Esophagus muscularis mucosa (tissue), 4 donors: ENCODE measurements around the gene ABHD6. TPM values are rescaled to one million over a fixed set of nuclear protein-coding genes. Genes with fewer than 3 reads are reported as not detected.
A peak's percentile ranks its signal among the peaks of the same experiment; 100 is the strongest.
"Not testable (repeated sequence)": the region's sequence is repeated elsewhere in the genome, so short reads cannot be mapped to it uniquely, and the experiment has no call there.

Experiments used
- DNase-seq: peaks from one replicate; pipeline ENCODE4 v3.0.0-alpha.2; 2017; ENCODE audit errors: extremely low spot score
- H3K27ac ChIP-seq, 4 donors: fragments of 200-600 bp; sonication (generic); replicated peaks in 1 of 4; 1 replicate in 3 of 4; 2 replicates in 1 of 4; pipeline ENCODE4 v1.5.1; 2016 to 2019; ENCODE audit warnings: mild to moderate bottlenecking in 1 of 4
- H3K27me3 ChIP-seq, 4 donors: fragments of 200-600 bp; sonication (generic); one replicate each; pipeline versions ENCODE4 v1.5.1 to v1.6.0; 2016 to 2019
- H3K36me3 ChIP-seq, 4 donors: fragments of 200-600 bp; sonication (generic); one replicate each; pipeline ENCODE4 v1.5.1; 2016 to 2019
- H3K4me1 ChIP-seq, 4 donors: fragments of 200-600 bp; sonication (generic); one replicate each; pipeline ENCODE4 v1.5.1; 2016 to 2019
- H3K4me3 ChIP-seq, 4 donors: fragments of 200-600 bp; sonication (generic); 1 replicate in 2 of 4; 2 replicates in 2 of 4; pipeline ENCODE4 v1.5.1; 2016 to 2019; ENCODE audit warnings: mild to moderate bottlenecking in 4 of 4, moderate library complexity in 1 of 4
- H3K9me3 ChIP-seq, 4 donors: fragments of 200-600 bp; sonication (generic); 1 replicate in 3 of 4; 2 replicates in 1 of 4; pipeline ENCODE4 v1.5.1; 2016 to 2019
- EP300 ChIP-seq: sonication (generic); formaldehyde crosslinking; IDR thresholded peaks from one replicate; pipeline ENCODE4 v1.6.1; 2017; ENCODE audit warnings: antibody characterized with exemption
- POLR2A ChIP-seq: fragments of 450-650 bp; IDR thresholded peaks from one replicate; pipeline ENCODE4 v1.6.1; 2017; ENCODE audit warnings: antibody characterized with exemption, moderate library complexity, mild to moderate bottlenecking, low read depth
- POLR2AphosphoS5 ChIP-seq, 2 donors: sonication (generic); formaldehyde crosslinking; IDR thresholded peaks; one replicate each; pipeline ENCODE4 v1.6.1; 2017; ENCODE audit warnings: antibody characterized with exemption in 2 of 2
- WGBS: methylation state at CpG from one replicate; pipeline ENCODE4 v1.1.5; 2018; 5-methylcytosine and 5-hydroxymethylcytosine counted together
- intact Hi-C: fragments of 100-400 bp; cut with DNase I; formaldehyde crosslinking; loops from one replicate; pipeline ENCODE4 v1.15.1; 2023
- total RNA-seq, 4 donors: library from RNA; depleted of rRNA; stranded (reverse); fragments of >200 nt; gene quantifications; one replicate each; pipeline versions ENCODE4 v1.1.0 to v1.2.1, GENCODE V29; 2016
- TF ChIP-seq, protein P1 (sequence below), 3 experiments: fragments of 200-600 bp in 2 of 3; fragments of 450-650 bp in 1 of 3; sonication (generic) in 2 of 3; IDR thresholded peaks; one replicate each; pipeline ENCODE4 v1.5.1; 2017 to 2019; ENCODE audit warnings: antibody characterized with exemption in 3 of 3, mild to moderate bottlenecking in 2 of 3, moderate library complexity in 1 of 3

ABHD6 gene
- total RNA-seq, 4 donors from 2014 or later: 13.1 to 20.3 (median 17.9) TPM

DNA sequence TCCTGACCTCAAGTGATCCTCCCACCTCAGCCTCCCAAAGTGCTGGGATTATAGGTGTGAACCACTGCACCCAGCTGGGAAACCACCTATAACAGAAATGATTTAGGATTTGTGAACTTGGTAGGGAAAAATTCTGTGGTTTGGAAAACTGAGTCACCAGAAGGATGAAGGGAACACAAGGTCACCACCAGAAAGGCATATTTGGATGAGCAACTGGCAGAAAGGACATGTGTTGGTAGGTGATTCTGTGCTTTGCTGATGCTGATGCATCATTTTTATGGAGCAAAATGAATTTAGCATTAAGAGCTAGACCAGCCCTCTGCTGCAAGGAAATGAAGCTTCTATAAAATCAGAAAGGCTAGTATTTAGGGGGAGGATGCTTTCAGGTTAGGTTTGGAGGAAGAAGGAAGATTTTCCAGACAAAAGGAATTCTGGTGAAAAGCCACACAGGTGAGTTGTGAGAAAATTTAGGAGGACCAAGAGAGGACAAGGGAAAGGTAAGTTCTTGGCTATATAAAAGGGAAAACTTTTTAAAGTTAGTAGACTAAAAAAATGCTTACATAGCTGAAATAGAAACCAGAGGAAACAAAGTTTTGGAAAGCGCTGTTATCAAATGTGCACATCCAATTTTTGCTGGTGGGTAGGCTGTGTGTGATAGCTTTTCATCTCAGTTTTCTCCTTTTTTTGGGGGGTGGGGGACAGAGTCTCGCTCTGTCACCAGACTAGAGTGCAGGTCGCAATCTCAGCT lies 98.7 kb downstream of the ABHD6 start:
- DNase-seq: no peak
- 98% methylated on average over 3 of the region's 3 CpGs for WGBS
- Histone ChIP-seq H3K27me3 (no peaks in the 10 kb centered on the region), H3K4me3 (no peak overlapping the region), H3K9me3 (no peaks in the 10 kb centered on the region), H3K36me3 (peaks cover 0 to 6% (median 2%) of the 10 kb centered on the region in 4 donors), H3K4me1 (peaks cover 17 to 55% (median 45%) of the 10 kb centered on the region in 4 donors), H3K27ac (peak overlapping the region in 2 of 4 donors; percentile 61 to 80)
- TF ChIP-seq POLR2A (no peak), POLR2AphosphoS5 (IDR thresholded peaks at IDR 0.05) (no peak), EP300 (no peak)
- TF ChIP-seq, protein P1, sequence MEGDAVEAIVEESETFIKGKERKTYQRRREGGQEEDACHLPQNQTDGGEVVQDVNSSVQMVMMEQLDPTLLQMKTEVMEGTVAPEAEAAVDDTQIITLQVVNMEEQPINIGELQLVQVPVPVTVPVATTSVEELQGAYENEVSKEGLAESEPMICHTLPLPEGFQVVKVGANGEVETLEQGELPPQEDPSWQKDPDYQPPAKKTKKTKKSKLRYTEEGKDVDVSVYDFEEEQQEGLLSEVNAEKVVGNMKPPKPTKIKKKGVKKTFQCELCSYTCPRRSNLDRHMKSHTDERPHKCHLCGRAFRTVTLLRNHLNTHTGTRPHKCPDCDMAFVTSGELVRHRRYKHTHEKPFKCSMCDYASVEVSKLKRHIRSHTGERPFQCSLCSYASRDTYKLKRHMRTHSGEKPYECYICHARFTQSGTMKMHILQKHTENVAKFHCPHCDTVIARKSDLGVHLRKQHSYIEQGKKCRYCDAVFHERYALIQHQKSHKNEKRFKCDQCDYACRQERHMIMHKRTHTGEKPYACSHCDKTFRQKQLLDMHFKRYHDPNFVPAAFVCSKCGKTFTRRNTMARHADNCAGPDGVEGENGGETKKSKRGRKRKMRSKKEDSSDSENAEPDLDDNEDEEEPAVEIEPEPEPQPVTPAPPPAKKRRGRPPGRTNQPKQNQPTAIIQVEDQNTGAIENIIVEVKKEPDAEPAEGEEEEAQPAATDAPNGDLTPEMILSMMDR (IDR thresholded peaks at IDR 0.05): no peak
- intact Hi-C loops: no loop called here

DNA sequence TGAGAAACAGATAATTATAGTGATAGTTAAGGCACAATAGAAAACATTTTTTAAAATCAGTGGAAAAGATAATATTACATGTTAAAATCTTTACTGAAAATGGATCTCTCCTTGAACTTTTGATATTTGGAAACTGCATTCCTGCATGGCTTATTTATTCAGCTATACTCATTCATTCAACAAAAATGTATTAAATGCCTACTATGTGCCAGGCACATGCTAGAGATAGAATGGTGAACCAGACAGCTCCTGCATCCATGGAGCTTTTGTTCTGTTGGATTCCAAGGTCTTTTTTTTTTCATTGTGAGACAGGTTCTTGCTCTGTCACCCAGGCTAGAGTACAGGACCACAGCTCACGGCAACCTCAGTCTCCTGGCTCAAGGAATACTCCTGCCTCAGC lies 99.6 kb downstream of the ABHD6 start:
- intact Hi-C loops: no loop called here
- DNase-seq: no peak
- Histone ChIP-seq H3K27me3 (no peaks in the 10 kb centered on the region), H3K4me1 (peaks cover 12 to 55% (median 42%) of the 10 kb centered on the region in 4 donors), H3K4me3 (no peak overlapping the region), H3K27ac (no peak overlapping the region), H3K36me3 (peaks cover 0 to 10% (median 2%) of the 10 kb centered on the region in 4 donors), H3K9me3 (no peaks in the 10 kb centered on the region)
- WGBS: 100% methylated on average over 1 of the region's 1 CpG
- TF ChIP-seq POLR2A (no peak), EP300 (no peak), POLR2AphosphoS5 (IDR thresholded peaks at IDR 0.05) (no peak)
- TF ChIP-seq, protein P1 (IDR thresholded peaks at IDR 0.05): no peak

DNA sequence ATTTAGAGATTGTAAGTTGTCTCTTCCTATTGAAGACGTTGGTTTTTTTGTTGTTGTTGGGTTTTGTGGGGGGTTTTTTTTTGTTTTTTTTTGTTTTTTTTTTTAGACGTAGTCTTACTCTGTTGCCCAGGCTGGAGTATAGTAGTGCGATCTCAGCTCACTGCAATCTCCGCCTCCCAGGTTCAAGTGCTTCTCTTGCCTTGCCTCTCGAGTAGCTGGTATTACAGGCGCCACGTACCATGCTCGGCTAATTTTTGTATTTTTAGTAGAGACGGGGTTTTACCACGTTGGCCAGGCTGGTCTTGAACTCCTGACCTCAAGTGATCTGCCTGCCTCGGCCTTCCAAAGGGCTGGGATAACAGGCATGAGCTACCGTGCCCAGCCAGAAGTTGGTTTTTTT lies 101.6 kb downstream of the ABHD6 start:
- 90% methylated on average over 12 of the region's 12 CpGs for WGBS
- peaks cover 6 to 55% (median 39%) of the 10 kb centered on the region in 4 donors for H3K4me1 ChIP-seq
- H3K9me3 ChIP-seq, H3K4me3 ChIP-seq, H3K27me3 ChIP-seq, DNase-seq, intact Hi-C loops, H3K27ac ChIP-seq, H3K36me3 ChIP-seq: not testable (repeated sequence)

- H3K9me3 ChIP-seq: no peaks in the 10 kb centered on the region
- H3K27me3 ChIP-seq: no peaks in the 10 kb centered on the region
- H3K4me3 ChIP-seq: no peak overlapping the region
- WGBS: 94% methylated on average over 3 of the region's 3 CpGs
- peaks cover 0 to 39% (median 28%) of the 10 kb centered on the region in 4 donors for H3K4me1 ChIP-seq
- no peak for TF ChIP-seq POLR2AphosphoS5 (IDR thresholded peaks at IDR 0.05)
- no peak for TF ChIP-seq POLR2A
- no peak for TF ChIP-seq EP300
- TF ChIP-seq, protein P1 (IDR thresholded peaks at IDR 0.05): no peak
- intact Hi-C loops: no loop called here
- H3K27ac ChIP-seq: no peak overlapping the region
- H3K36me3 ChIP-seq: peaks cover 0 to 10% (median 2%) of the 10 kb centered on the region in 4 donors
- DNase-seq: no peak
Observed at GRCh38 chr3:58340594-58341244, 103.1 kb downstream of the ABHD6 start.

- intact Hi-C loops: no loop called here
- H3K27me3 ChIP-seq: no peaks in the 10 kb centered on the region
Observed at GRCh38 chr3:58341376-58341775, 103.8 kb downstream of the ABHD6 start.

More at GRCh38 chr3:58341376-58341775, 103.8 kb downstream of the ABHD6 start:
- Histone ChIP-seq H3K36me3 (peaks cover 0 to 10% (median 2%) of the 10 kb centered on the region in 4 donors), H3K4me3 (no peak overlapping the region), H3K27ac (no peak overlapping the region), H3K9me3 (no peaks in the 10 kb centered on the region), H3K4me1 (peaks cover 0 to 38% (median 24%) of the 10 kb centered on the region in 4 donors)
- WGBS: 88% methylated on average over 3 of the region's 3 CpGs
- DNase-seq: no peak
- TF ChIP-seq, protein P1 (IDR thresholded peaks at IDR 0.05): no peak
- no peak for TF ChIP-seq EP300
- TF ChIP-seq POLR2AphosphoS5 (IDR thresholded peaks at IDR 0.05): no peak
- TF ChIP-seq POLR2A: no peak
